ENCODE data around the gene CDX1. TPM values are rescaled to one million over a fixed set of nuclear protein-coding genes. Genes with fewer than 3 reads are reported as not detected.

The CDX1 gene
- total and polyA plus RNA-seq, 5 donors from 2014 or later: not detected

- no peaks in the 10 kb centered on the region for H3K36me3 Mint-ChIP-seq
- H3K4me3 Mint-ChIP-seq: no peak overlapping the region
- peaks cover under 1% of the 10 kb centered on the region for H3K4me1 ChIP-seq (ENCODE audit: control insufficient read depth, insufficient read depth, low read length, poor library complexity, severe bottlenecking)
- no peak for DNase-seq
- peaks cover 0 to 4% (median 0%) of the 10 kb centered on the region in 7 donors for H3K9me3 Mint-ChIP-seq
- no peaks in the 10 kb centered on the region for H3K36me3 ChIP-seq (ENCODE audit: control insufficient read depth, insufficient read depth, low read length)
- H3K4me1 Mint-ChIP-seq: peaks cover 0 to 11% (median 0%) of the 10 kb centered on the region in 4 donors
- H3K27me3 Mint-ChIP-seq: peaks cover 14% of the 10 kb centered on the region
- no peaks in the 10 kb centered on the region for H3K9me3 ChIP-seq (ENCODE audit: control insufficient read depth in 2 of 2, low read length in 2 of 2)
- ATAC-seq (ENCODE audit: low read depth in 2 of 2): no peak
- no peak overlapping the region for H3K27ac ChIP-seq (ENCODE audit: insufficient read depth, low read length, poor library complexity, severe bottlenecking)
- peaks cover 4% of the 10 kb centered on the region for H3K27me3 ChIP-seq (ENCODE audit: control insufficient read depth, insufficient read depth, low read length)
- H3K27ac Mint-ChIP-seq: peak overlapping the region in 1 of 3 donors; percentile 36
- no peak overlapping the region for H3K4me3 ChIP-seq (ENCODE audit: low read depth, low read length)
These were observed 37.4 kb downstream of the CDX1 start for GRCh38 chr5:150203832-150204589.

- no peak overlapping the region for H3K4me3 Mint-ChIP-seq
- no peak for ATAC-seq (ENCODE audit: low read depth in 2 of 2)
These were observed 38.0 kb downstream of the CDX1 start for GRCh38 chr5:150204590-150204960.

GRCh38 chr5:150206098-150206778 lies 39.7 kb downstream of the CDX1 start:
- DNase-seq: no peak
- Histone ChIP-seq H3K9me3 (ENCODE audit: control insufficient read depth in 2 of 2, low read length in 2 of 2) (no peaks in the 10 kb centered on the region), H3K4me3 (ENCODE audit: low read depth, low read length) (no peak overlapping the region), H3K27ac (ENCODE audit: insufficient read depth, low read length, poor library complexity, severe bottlenecking) (no peak overlapping the region), H3K27me3 (ENCODE audit: control insufficient read depth, insufficient read depth, low read length) (peaks cover 4% of the 10 kb centered on the region), H3K36me3 (ENCODE audit: control insufficient read depth, insufficient read depth, low read length) (no peaks in the 10 kb centered on the region), H3K4me1 (ENCODE audit: control insufficient read depth, insufficient read depth, low read length, poor library complexity, severe bottlenecking) (peaks cover 4% of the 10 kb centered on the region)
- Mint-ChIP-seq H3K4me3 (no peak overlapping the region), H3K9me3 (peaks cover 0 to 3% (median 0%) of the 10 kb centered on the region in 7 donors), H3K36me3 (no peaks in the 10 kb centered on the region), H3K4me1 (peaks cover 0 to 15% (median 0%) of the 10 kb centered on the region in 4 donors), H3K27ac (no peak overlapping the region), H3K27me3 (peaks cover 14% of the 10 kb centered on the region)
- ATAC-seq (ENCODE audit: low read depth in 2 of 2): no peak

More at GRCh38 chr5:150204590-150204960, 38.0 kb downstream of the CDX1 start:
- H3K4me1 Mint-ChIP-seq: peaks cover 0 to 15% (median 0%) of the 10 kb centered on the region in 4 donors
- H3K27me3 Mint-ChIP-seq: peaks cover 14% of the 10 kb centered on the region
- no peak for DNase-seq
- peaks cover 4% of the 10 kb centered on the region for H3K27me3 ChIP-seq (ENCODE audit: control insufficient read depth, insufficient read depth, low read length)
- H3K4me1 ChIP-seq (ENCODE audit: control insufficient read depth, insufficient read depth, low read length, poor library complexity, severe bottlenecking): peaks cover 4% of the 10 kb centered on the region
- peaks cover 0 to 4% (median 0%) of the 10 kb centered on the region in 7 donors for H3K9me3 Mint-ChIP-seq
- no peaks in the 10 kb centered on the region for H3K36me3 Mint-ChIP-seq
- H3K36me3 ChIP-seq (ENCODE audit: control insufficient read depth, insufficient read depth, low read length): no peaks in the 10 kb centered on the region
- H3K27ac ChIP-seq (ENCODE audit: insufficient read depth, low read length, poor library complexity, severe bottlenecking): no peak overlapping the region
- no peaks in the 10 kb centered on the region for H3K9me3 ChIP-seq (ENCODE audit: control insufficient read depth in 2 of 2, low read length in 2 of 2)
- H3K4me3 ChIP-seq (ENCODE audit: low read depth, low read length): no peak overlapping the region
- H3K27ac Mint-ChIP-seq: no peak overlapping the region

GRCh38 chr5:150206779-150207115 lies 40.2 kb downstream of the CDX1 start:
- Mint-ChIP-seq H3K27me3 (peaks cover 14% of the 10 kb centered on the region), H3K4me1 (peaks cover 0 to 15% (median 0%) of the 10 kb centered on the region in 4 donors), H3K9me3 (peaks cover 0 to 3% (median 0%) of the 10 kb centered on the region in 7 donors), H3K4me3 (no peak overlapping the region), H3K36me3 (no peaks in the 10 kb centered on the region), H3K27ac (no peak overlapping the region)
- Histone ChIP-seq H3K4me1 (ENCODE audit: control insufficient read depth, insufficient read depth, low read length, poor library complexity, severe bottlenecking) (peaks cover 4% of the 10 kb centered on the region), H3K4me3 (ENCODE audit: low read depth, low read length) (no peak overlapping the region), H3K27me3 (ENCODE audit: control insufficient read depth, insufficient read depth, low read length) (peaks cover 4% of the 10 kb centered on the region), H3K27ac (ENCODE audit: insufficient read depth, low read length, poor library complexity, severe bottlenecking) (no peak overlapping the region), H3K9me3 (ENCODE audit: control insufficient read depth in 2 of 2, low read length in 2 of 2) (no peaks in the 10 kb centered on the region), H3K36me3 (ENCODE audit: control insufficient read depth, insufficient read depth, low read length) (no peaks in the 10 kb centered on the region)
- DNase-seq (no peak), ATAC-seq (ENCODE audit: low read depth in 2 of 2) (no peak)

- Mint-ChIP-seq H3K9me3 (peaks cover 0 to 3% (median 0%) of the 10 kb centered on the region in 7 donors), H3K27me3 (peaks cover 14% of the 10 kb centered on the region), H3K36me3 (no peaks in the 10 kb centered on the region), H3K4me3 (peak overlapping the region in 1 of 4 donors; percentile 65), H3K27ac (peak overlapping the region in 1 of 3 donors; percentile 59), H3K4me1 (peaks cover 0 to 15% (median 0%) of the 10 kb centered on the region in 4 donors)
- H3K27me3 ChIP-seq (ENCODE audit: control insufficient read depth, insufficient read depth, low read length): peaks cover 4% of the 10 kb centered on the region
- H3K9me3 ChIP-seq (ENCODE audit: control insufficient read depth in 2 of 2, low read length in 2 of 2): no peaks in the 10 kb centered on the region
- no peak overlapping the region for H3K27ac ChIP-seq (ENCODE audit: insufficient read depth, low read length, poor library complexity, severe bottlenecking)
- no peak overlapping the region for H3K4me3 ChIP-seq (ENCODE audit: low read depth, low read length)
- H3K36me3 ChIP-seq (ENCODE audit: control insufficient read depth, insufficient read depth, low read length): no peaks in the 10 kb centered on the region
- peaks cover 4% of the 10 kb centered on the region for H3K4me1 ChIP-seq (ENCODE audit: control insufficient read depth, insufficient read depth, low read length, poor library complexity, severe bottlenecking)
- DNase-seq (no peak), ATAC-seq (ENCODE audit: low read depth in 2 of 2) (no peak)
These were observed 41.9 kb downstream of the CDX1 start for GRCh38 chr5:150208187-150209098.

- Mint-ChIP-seq H3K9me3 (peaks cover 0 to 3% (median 0%) of the 10 kb centered on the region in 7 donors), H3K36me3 (no peaks in the 10 kb centered on the region), H3K27ac (peak overlapping the region in 1 of 3 donors; percentile 59), H3K4me3 (peak overlapping the region in 1 of 4 donors; percentile 33), H3K27me3 (peaks cover 14% of the 10 kb centered on the region), H3K4me1 (peaks cover 0 to 15% (median 0%) of the 10 kb centered on the region in 4 donors)
- no peak overlapping the region for H3K27ac ChIP-seq (ENCODE audit: insufficient read depth, low read length, poor library complexity, severe bottlenecking)
- peaks cover 4% of the 10 kb centered on the region for H3K27me3 ChIP-seq (ENCODE audit: control insufficient read depth, insufficient read depth, low read length)
- ATAC-seq (ENCODE audit: low read depth in 2 of 2) (peak in 1 of 2 donors; percentile 32), DNase-seq (no peak)
- peaks cover 4% of the 10 kb centered on the region for H3K4me1 ChIP-seq (ENCODE audit: control insufficient read depth, insufficient read depth, low read length, poor library complexity, severe bottlenecking)
- H3K9me3 ChIP-seq (ENCODE audit: control insufficient read depth in 2 of 2, low read length in 2 of 2): no peaks in the 10 kb centered on the region
- no peak overlapping the region for H3K4me3 ChIP-seq (ENCODE audit: low read depth, low read length)
- no peaks in the 10 kb centered on the region for H3K36me3 ChIP-seq (ENCODE audit: control insufficient read depth, insufficient read depth, low read length)
These were observed 42.6 kb downstream of the CDX1 start for GRCh38 chr5:150209099-150209635.

GRCh38 chr5:150210644-150211043 lies 44.1 kb downstream of the CDX1 start:
- no peak for ATAC-seq (ENCODE audit: low read depth in 2 of 2)
- H3K36me3 ChIP-seq (ENCODE audit: control insufficient read depth, insufficient read depth, low read length): no peaks in the 10 kb centered on the region
- Mint-ChIP-seq H3K27ac (no peak overlapping the region), H3K4me1 (peaks cover 0 to 15% (median 0%) of the 10 kb centered on the region in 4 donors), H3K27me3 (peaks cover 14% of the 10 kb centered on the region), H3K9me3 (peaks cover 0 to 3% (median 0%) of the 10 kb centered on the region in 7 donors), H3K36me3 (no peaks in the 10 kb centered on the region), H3K4me3 (no peak overlapping the region)
- H3K4me3 ChIP-seq (ENCODE audit: low read depth, low read length): no peak overlapping the region
- peaks cover 4% of the 10 kb centered on the region for H3K4me1 ChIP-seq (ENCODE audit: control insufficient read depth, insufficient read depth, low read length, poor library complexity, severe bottlenecking)
- no peaks in the 10 kb centered on the region for H3K9me3 ChIP-seq (ENCODE audit: control insufficient read depth in 2 of 2, low read length in 2 of 2)
- no peak overlapping the region for H3K27ac ChIP-seq (ENCODE audit: insufficient read depth, low read length, poor library complexity, severe bottlenecking)
- peaks cover 4% of the 10 kb centered on the region for H3K27me3 ChIP-seq (ENCODE audit: control insufficient read depth, insufficient read depth, low read length)
- no peak for DNase-seq

Data from CD4-positive, CD25-positive, alpha-beta regulatory T cell (primary cell).